Measurements from ENCODE around the gene GRID1. TPM values are rescaled to one million over a fixed set of nuclear protein-coding genes. Genes with fewer than 3 reads are reported as not detected.
"Not testable (repeated sequence)": the region's sequence is repeated elsewhere in the genome, so short reads cannot be mapped to it uniquely, and the experiment has no call there.

GRID1 gene
- total RNA-seq, 2 donors from 2014 or later = 0.37 to 0.67 TPM

DNA sequence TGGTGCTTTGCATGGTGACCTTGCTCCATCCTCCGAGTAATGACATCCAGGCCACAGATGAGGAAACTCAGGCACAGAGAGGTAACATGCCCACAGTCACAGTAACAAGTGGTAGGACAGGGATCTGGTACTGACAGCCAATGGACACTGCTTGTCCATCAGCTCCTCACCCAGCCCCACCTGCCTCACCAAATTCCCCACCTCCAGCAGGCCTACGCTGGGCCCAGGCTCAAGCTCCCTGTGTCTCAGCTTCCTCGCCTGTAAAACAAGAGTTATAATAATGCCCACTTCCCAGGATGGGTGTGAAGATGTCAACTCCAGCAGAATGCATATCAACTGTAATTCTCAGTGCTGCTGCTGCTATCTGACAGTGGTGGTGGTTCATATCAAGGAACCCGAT, 123.8 kb downstream of the GRID1 start:
- no peak overlapping the region for H3K4me3 ChIP-seq
- no peak for DNase-seq (ENCODE audit: low spot score)
- no peaks in the 10 kb centered on the region for H3K36me3 ChIP-seq
- H3K27me3 ChIP-seq = no peaks in the 10 kb centered on the region
- no peak overlapping the region for H3K27ac ChIP-seq
- no peaks in the 10 kb centered on the region for H3K4me1 ChIP-seq
- TF ChIP-seq, protein P1, sequence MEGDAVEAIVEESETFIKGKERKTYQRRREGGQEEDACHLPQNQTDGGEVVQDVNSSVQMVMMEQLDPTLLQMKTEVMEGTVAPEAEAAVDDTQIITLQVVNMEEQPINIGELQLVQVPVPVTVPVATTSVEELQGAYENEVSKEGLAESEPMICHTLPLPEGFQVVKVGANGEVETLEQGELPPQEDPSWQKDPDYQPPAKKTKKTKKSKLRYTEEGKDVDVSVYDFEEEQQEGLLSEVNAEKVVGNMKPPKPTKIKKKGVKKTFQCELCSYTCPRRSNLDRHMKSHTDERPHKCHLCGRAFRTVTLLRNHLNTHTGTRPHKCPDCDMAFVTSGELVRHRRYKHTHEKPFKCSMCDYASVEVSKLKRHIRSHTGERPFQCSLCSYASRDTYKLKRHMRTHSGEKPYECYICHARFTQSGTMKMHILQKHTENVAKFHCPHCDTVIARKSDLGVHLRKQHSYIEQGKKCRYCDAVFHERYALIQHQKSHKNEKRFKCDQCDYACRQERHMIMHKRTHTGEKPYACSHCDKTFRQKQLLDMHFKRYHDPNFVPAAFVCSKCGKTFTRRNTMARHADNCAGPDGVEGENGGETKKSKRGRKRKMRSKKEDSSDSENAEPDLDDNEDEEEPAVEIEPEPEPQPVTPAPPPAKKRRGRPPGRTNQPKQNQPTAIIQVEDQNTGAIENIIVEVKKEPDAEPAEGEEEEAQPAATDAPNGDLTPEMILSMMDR (IDR thresholded peaks at IDR 0.05) = no peak
- no peaks in the 10 kb centered on the region for H3K9me3 ChIP-seq

DNA sequence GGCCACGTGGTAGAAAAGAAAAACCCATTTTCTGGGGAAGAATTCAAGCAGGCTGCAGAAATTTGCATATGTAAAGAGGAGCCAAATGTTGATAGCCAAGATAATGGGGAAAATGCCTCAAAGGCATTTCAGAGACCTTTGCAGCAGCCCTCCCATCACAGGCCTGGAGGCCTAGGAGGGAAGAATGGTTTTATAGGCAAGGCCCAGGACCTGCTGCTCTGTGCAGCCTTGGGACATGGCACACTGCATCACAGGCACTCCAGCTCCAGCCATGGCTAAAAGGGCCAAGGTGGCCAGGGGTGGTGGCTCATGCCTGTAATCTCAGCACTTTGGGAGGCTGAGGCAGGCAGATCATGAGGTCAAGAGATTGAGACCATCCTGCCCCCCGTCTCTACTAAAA, 128.5 kb downstream of the GRID1 start:
- not testable (repeated sequence) for H3K27ac ChIP-seq; H3K36me3 ChIP-seq; H3K27me3 ChIP-seq; DNase-seq (ENCODE audit: low spot score); H3K4me3 ChIP-seq; H3K4me1 ChIP-seq; H3K9me3 ChIP-seq

DNA sequence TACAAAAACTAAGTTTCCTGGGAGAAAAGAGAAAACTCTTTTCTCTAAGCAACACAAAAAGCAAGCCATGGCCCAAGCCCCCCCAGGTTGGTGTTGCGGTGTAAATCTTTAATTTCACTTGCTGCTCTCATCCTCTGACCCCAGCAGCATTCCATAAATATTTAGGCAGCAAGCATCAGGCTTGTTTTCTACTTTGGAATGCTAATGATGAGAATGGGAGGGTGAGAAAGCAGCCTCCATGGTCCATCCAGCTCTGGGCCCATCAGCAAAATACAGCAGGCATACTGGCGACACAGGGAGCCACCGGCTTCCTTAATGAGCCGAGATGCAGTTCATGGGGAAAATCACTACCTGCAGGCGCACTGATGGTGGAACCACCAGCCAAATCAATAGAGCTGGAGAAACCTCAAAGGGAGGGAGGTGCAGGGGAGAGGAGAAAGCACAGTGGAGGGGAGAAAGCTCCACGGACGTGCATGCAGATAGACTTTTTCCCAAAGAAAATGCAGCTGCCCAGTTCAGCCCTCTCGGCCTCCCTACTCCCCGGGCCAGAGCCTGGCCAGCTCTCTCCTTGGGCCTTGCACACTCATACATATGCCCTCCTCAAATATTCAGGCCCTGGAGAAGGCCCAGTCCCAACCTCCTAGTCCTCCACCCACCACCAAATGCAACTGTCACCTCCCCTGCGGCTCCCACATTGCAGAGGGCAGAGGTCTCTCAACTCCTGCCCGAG, 131.9 kb downstream of the GRID1 start:
- Histone ChIP-seq H3K4me3 (no peak overlapping the region), H3K4me1 (no peaks in the 10 kb centered on the region), H3K27ac (no peak overlapping the region), H3K36me3 (no peaks in the 10 kb centered on the region), H3K9me3 (no peaks in the 10 kb centered on the region), H3K27me3 (no peaks in the 10 kb centered on the region)
- TF ChIP-seq, protein P1 (IDR thresholded peaks at IDR 0.05) = no peak
- no peak for DNase-seq (ENCODE audit: low spot score)

DNA sequence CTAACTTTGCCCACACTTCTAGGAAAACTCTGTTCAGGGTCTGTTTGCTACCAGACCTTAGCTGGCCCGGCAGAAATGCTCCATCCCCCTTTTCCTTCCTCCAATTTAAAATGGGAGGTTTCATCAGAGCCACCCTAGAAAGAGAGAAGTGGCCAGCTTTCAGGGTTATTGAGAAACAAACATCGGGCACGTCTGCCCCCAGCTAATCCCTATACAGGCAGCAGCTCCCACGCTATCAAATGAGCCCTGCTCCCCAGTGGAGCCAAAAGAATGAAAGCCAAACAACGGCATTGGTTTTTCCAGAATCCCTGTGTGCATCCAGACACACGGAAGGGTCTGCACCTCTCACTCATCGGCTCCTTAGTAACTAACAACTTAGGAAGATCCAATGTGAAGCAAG, 132.5 kb downstream of the GRID1 start:
- no peak for DNase-seq (ENCODE audit: low spot score)
- Histone ChIP-seq H3K4me1 (no peaks in the 10 kb centered on the region), H3K36me3 (no peaks in the 10 kb centered on the region), H3K4me3 (no peak overlapping the region), H3K27me3 (no peaks in the 10 kb centered on the region), H3K27ac (no peak overlapping the region), H3K9me3 (no peaks in the 10 kb centered on the region)
- TF ChIP-seq, protein P1 (IDR thresholded peaks at IDR 0.05) = no peak

DNA sequence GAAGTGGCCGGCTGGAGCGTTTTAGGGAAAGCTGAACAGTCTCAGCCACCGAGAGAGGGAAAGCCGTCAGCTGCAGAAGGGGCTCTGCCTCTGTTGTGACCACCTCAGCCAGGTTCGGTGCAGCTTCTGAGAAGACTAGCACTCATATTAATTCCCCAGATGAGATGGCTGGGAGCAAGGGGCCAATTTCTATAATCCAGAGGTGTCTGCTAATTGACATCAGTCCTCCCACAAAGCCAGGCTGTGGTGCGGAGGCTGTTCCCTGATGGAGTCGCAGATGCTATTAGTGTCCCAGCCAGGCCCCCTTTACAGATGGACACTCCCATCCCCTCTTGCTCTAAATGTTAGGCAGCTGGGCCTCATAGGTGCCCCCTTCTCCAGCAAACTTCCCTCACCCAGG, 133.5 kb downstream of the GRID1 start:
- Histone ChIP-seq H3K27me3 (no peaks in the 10 kb centered on the region), H3K27ac (no peak overlapping the region), H3K4me3 (no peak overlapping the region), H3K36me3 (no peaks in the 10 kb centered on the region), H3K9me3 (no peaks in the 10 kb centered on the region), H3K4me1 (no peaks in the 10 kb centered on the region)
- TF ChIP-seq, protein P1 (IDR thresholded peaks at IDR 0.05) = no peak
- no peak for DNase-seq (ENCODE audit: low spot score)

DNA sequence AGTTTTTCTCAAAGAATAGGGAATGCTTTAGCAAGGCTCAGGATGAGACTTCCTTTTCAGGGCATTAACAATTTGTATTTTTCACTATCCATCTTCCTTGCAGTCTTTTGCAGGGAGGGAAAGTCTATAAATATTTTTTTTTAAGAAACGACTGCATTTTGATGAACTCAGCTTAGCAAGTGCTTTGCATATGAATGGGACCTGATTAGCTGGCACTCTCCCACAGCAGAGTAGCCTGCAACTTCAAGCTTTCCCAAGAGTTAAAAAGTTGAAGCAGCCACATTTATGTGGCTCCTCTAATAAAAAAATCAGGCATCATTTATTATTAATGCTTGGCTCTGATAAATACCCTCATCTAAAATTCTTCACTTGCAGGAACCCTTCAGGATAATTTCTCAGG, 134.0 kb downstream of the GRID1 start:
- no peak for DNase-seq (ENCODE audit: low spot score)
- Histone ChIP-seq H3K27ac (no peak overlapping the region), H3K4me3 (no peak overlapping the region)

More for the DNA sequence above, 134.0 kb downstream of the GRID1 start:
- Histone ChIP-seq H3K27me3 (no peaks in the 10 kb centered on the region), H3K4me1 (no peaks in the 10 kb centered on the region), H3K36me3 (no peaks in the 10 kb centered on the region), H3K9me3 (no peaks in the 10 kb centered on the region)
- TF ChIP-seq, protein P1 (IDR thresholded peaks at IDR 0.05) = no peak
